Caco-2 (cell line): ENCODE results near the gene CLDN11. TPM values are rescaled to one million over a fixed set of nuclear protein-coding genes. Genes with fewer than 3 reads are reported as not detected.

Experiments used
- BruUV-seq: library from RNA; stranded (reverse); fragments of 400-500 nt; replicated peaks from 2 replicates; lab custom pipeline; 2021; lab: Mats Ljungman, UMichigan
- CTCF ChIA-PET: fragments of 300-600 bp; sonication (Branson Sonifier 250); formaldehyde crosslinking; loops from one replicate; lab custom pipeline; 2022; ENCODE audit warnings: antibody characterized with exemption; lab: Charles Lee
- POLR2A ChIA-PET: fragments of 300-600 bp; sonication (Branson Sonifier 250); formaldehyde crosslinking; loops from one replicate; lab custom pipeline; 2022; ENCODE audit warnings: antibody characterized with exemption; lab: Charles Lee
- DNase-seq, 2 experiments: peaks; one replicate each; pipeline versions ENCODE4 v3.0.0 to v3.0.0-alpha.2; 2020 to 2022
- H3K27me3 ChIP-seq: replicated peaks from 2 replicates; pipeline ENCODE4 v1.6.0; 2011; ENCODE audit warnings: low read length; ENCODE audit not compliant: control insufficient read depth, insufficient read depth
- H3K36me3 ChIP-seq: 2 replicates; pipeline ENCODE4 v1.5.1; 2011; ENCODE audit warnings: low read length; ENCODE audit not compliant: control insufficient read depth, insufficient read depth
- H3K4me1 ChIP-seq: fragments of 250-450 bp; sonication (Bioruptor Pico); 2 replicates; pipeline ENCODE4 v1.5.1; 2020; ENCODE audit warnings: mild to moderate bottlenecking
- H3K4me3 ChIP-seq: 2 replicates; pipeline ENCODE4 v1.5.1; 2011; ENCODE audit warnings: low read depth, mild to moderate bottlenecking, control low read depth, low read length
- H3K9me3 ChIP-seq: fragments of 250-450 bp; sonication (Bioruptor Pico); 2 replicates; pipeline ENCODE4 v1.5.1; 2020; ENCODE audit warnings: mild to moderate bottlenecking, moderate library complexity
- H3K27ac Mint-ChIP-seq: one replicate; pipeline ENCODE4 v1.8.0; 2022; ENCODE audit warnings: mixed read lengths; ENCODE audit not compliant: unreplicated experiment
- H3K27me3 Mint-ChIP-seq: one replicate; pipeline ENCODE4 v1.8.0; 2022; ENCODE audit warnings: mixed read lengths; ENCODE audit not compliant: insufficient read depth, unreplicated experiment
- H3K36me3 Mint-ChIP-seq: one replicate; pipeline ENCODE4 v1.8.0; 2022; ENCODE audit warnings: mild to moderate bottlenecking, mixed read lengths; ENCODE audit not compliant: insufficient read depth, unreplicated experiment
- H3K4me1 Mint-ChIP-seq: one replicate; pipeline ENCODE4 v1.8.0; 2022; ENCODE audit warnings: low read depth, mixed read lengths; ENCODE audit not compliant: unreplicated experiment
- H3K4me3 Mint-ChIP-seq: one replicate; pipeline ENCODE4 v1.8.0; 2022; ENCODE audit warnings: mild to moderate bottlenecking, moderate library complexity, mixed read lengths; ENCODE audit not compliant: unreplicated experiment
- H3K9me3 Mint-ChIP-seq: one replicate; pipeline ENCODE4 v1.8.0; 2022; ENCODE audit warnings: mixed read lengths; ENCODE audit not compliant: unreplicated experiment
- CTCF ChIP-seq, 2 experiments: fragments of 200-600 bp in 1 of 2; IDR thresholded peaks; 1 replicate in 1 of 2; 2 replicates in 1 of 2; pipeline versions ENCODE4 v1.5.1 to v1.8.0; 2011 to 2022; ENCODE audit warnings: antibody characterized with exemption in 1 of 2, control low read depth in 1 of 2, inconsistent platforms in 1 of 2, low read depth in 1 of 2, low read length in 1 of 2, mild to moderate bottlenecking in 1 of 2, moderate library complexity in 1 of 2; ENCODE audit not compliant: insufficient read depth in 1 of 2, severe bottlenecking in 1 of 2, unreplicated experiment in 1 of 2
- intact Hi-C: fragments of 100-400 bp; cut with micrococcal nuclease; formaldehyde crosslinking; loops from one replicate; pipeline ENCODE4 v1.10.0; 2022; ENCODE audit not compliant: unreplicated experiment
- total RNA-seq: library from RNA; stranded (reverse); gene quantifications from 2 replicates; pipeline ENCODE4 v1.2.3, GENCODE V29; 2022

CLDN11 gene
- total RNA-seq, 1 experiment from 2014 or later, result 0.41 TPM

- TF ChIP-seq CTCF (IDR thresholded peaks at IDR 0.05; ENCODE audit: insufficient read depth in 1 of 2, low read depth in 1 of 2, low read length in 1 of 2, severe bottlenecking in 1 of 2, unreplicated experiment in 1 of 2), result no peak
- POLR2A ChIA-PET, result no interaction called here
- H3K36me3 Mint-ChIP-seq, result no peaks in the 10 kb centered on the region
- H3K27me3 ChIP-seq, result no peaks in the 10 kb centered on the region; the same call in 1 of the 2 replicates
- intact Hi-C loops, result no loop called here
- no peaks in the 10 kb centered on the region for H3K36me3 ChIP-seq
- H3K4me1 ChIP-seq, result no peaks in the 10 kb centered on the region
- H3K9me3 ChIP-seq, result no peaks in the 10 kb centered on the region
- CTCF ChIA-PET, result no interaction called here
- no peaks in the 10 kb centered on the region for H3K4me1 Mint-ChIP-seq
- H3K9me3 Mint-ChIP-seq, result no peaks in the 10 kb centered on the region
- H3K27ac Mint-ChIP-seq, result no peak overlapping the region
- DNase-seq, result no peak
- peaks cover 9% of the 10 kb centered on the region for H3K27me3 Mint-ChIP-seq
- no TSS peak for BruUV-seq
- no peak overlapping the region for H3K4me3 ChIP-seq
- H3K4me3 Mint-ChIP-seq, result no peak overlapping the region
Measured at GRCh38 chr3:170475092-170475685, 56.5 kb downstream of the CLDN11 start.

- H3K36me3 Mint-ChIP-seq, result no peaks in the 10 kb centered on the region
- peaks cover 9% of the 10 kb centered on the region for H3K27me3 Mint-ChIP-seq
- H3K4me1 ChIP-seq, result no peaks in the 10 kb centered on the region
- no peak overlapping the region for H3K4me3 ChIP-seq
- intact Hi-C loops, result no loop called here
- no peaks in the 10 kb centered on the region; the same call in 1 of the 2 replicates for H3K27me3 ChIP-seq
- no peak overlapping the region for H3K4me3 Mint-ChIP-seq
- POLR2A ChIA-PET, result no interaction called here
- H3K4me1 Mint-ChIP-seq, result no peaks in the 10 kb centered on the region
- BruUV-seq, result no TSS peak
- no peak for DNase-seq
- no peak for TF ChIP-seq CTCF (IDR thresholded peaks at IDR 0.05; ENCODE audit: insufficient read depth in 1 of 2, low read depth in 1 of 2, low read length in 1 of 2, severe bottlenecking in 1 of 2, unreplicated experiment in 1 of 2)
- no peaks in the 10 kb centered on the region for H3K36me3 ChIP-seq
- no peaks in the 10 kb centered on the region for H3K9me3 ChIP-seq
- CTCF ChIA-PET, result no interaction called here
- no peaks in the 10 kb centered on the region for H3K9me3 Mint-ChIP-seq
- no peak overlapping the region for H3K27ac Mint-ChIP-seq
Measured at GRCh38 chr3:170476291-170476690, 57.6 kb downstream of the CLDN11 start.

GRCh38 chr3:170477395-170477794, 58.7 kb downstream of the CLDN11 start:
- no peaks in the 10 kb centered on the region; the same call in 1 of the 2 replicates for H3K27me3 ChIP-seq
- ChIA-PET CTCF (no interaction called here), POLR2A (no interaction called here)
- H3K27ac Mint-ChIP-seq, result no peak overlapping the region
- H3K9me3 Mint-ChIP-seq, result no peaks in the 10 kb centered on the region
- no peak overlapping the region for H3K4me3 Mint-ChIP-seq
- TF ChIP-seq CTCF (IDR thresholded peaks at IDR 0.05; ENCODE audit: insufficient read depth in 1 of 2, low read depth in 1 of 2, low read length in 1 of 2, severe bottlenecking in 1 of 2, unreplicated experiment in 1 of 2), result no peak
- no peaks in the 10 kb centered on the region for H3K36me3 ChIP-seq
- H3K9me3 ChIP-seq, result no peaks in the 10 kb centered on the region
- BruUV-seq, result no TSS peak
- no peak for DNase-seq
- no peaks in the 10 kb centered on the region for H3K4me1 Mint-ChIP-seq
- intact Hi-C loops, result no loop called here
- no peak overlapping the region for H3K4me3 ChIP-seq
- peaks cover 9% of the 10 kb centered on the region for H3K27me3 Mint-ChIP-seq
- H3K36me3 Mint-ChIP-seq, result no peaks in the 10 kb centered on the region
- H3K4me1 ChIP-seq, result no peaks in the 10 kb centered on the region
